Measurements from ENCODE around the gene AZU1. TPM values are rescaled to one million over a fixed set of nuclear protein-coding genes. Genes with fewer than 3 reads are reported as not detected.

The AZU1 gene
- total and polyA plus RNA-seq, 2 of the 8 experiments (the other 6 are each of a cell fraction or from before 2014, with no cell fraction given): 0.80 to 1.3 TPM

DNA sequence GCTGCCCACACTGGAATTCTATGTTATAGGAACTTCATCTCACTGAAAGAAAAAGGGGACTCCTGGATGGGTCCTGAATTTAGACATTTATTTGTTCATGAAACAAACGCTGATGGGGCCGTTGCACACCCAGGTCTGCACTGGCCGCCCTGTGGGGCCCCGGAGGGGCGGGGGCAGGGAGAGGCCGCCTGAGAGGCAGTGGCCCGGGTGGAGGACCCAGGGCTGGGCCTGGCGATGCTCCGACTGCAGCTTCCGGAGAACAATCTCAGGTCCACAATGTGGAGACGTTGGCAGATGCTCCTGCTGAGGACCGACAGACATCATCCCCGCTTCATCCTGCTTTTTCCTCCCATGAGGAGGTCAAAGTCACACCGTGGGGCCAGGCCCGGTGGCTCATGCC, 46.7 kb upstream of the AZU1 start (continued):
- TF ChIP-seq CHD7 (IDR thresholded peaks at IDR 0.05; ENCODE audit: insufficient replicate concordance, low read length): no peak
- no peak for TF ChIP-seq RXRA (IDR thresholded peaks at IDR 0.05; ENCODE audit: insufficient read depth, low read depth, low read length)
- TF ChIP-seq CBX8 (IDR thresholded peaks at IDR 0.05; ENCODE audit: borderline replicate concordance, low read depth, low read length): no peak
- TF ChIP-seq RBBP5 (IDR thresholded peaks at IDR 0.05; ENCODE audit: borderline replicate concordance, low read depth, low read length): no peak
